GM18499 (cell line): ENCODE results near the gene DNAH17.

Experiments used
- ATAC-seq: cut with Tn5 transposase; IDR thresholded peaks from one replicate; pipeline ENCODE4 v1.9.1; 2021; ENCODE audit warnings: moderate number of reproducible peaks; ENCODE audit not compliant: insufficient read depth, unreplicated experiment

Gene DNAH17

GRCh38 chr17:78575340-78575739, 1.9 kb downstream of the DNAH17 start:
- no peak for ATAC-seq

GRCh38 chr17:78573955-78574354, 3.2 kb downstream of the DNAH17 start:
- ATAC-seq: no peak

GRCh38 chr17:78572239-78573205, 4.7 kb downstream of the DNAH17 start:
- no peak for ATAC-seq

GRCh38 chr17:78571329-78571728, 5.9 kb downstream of the DNAH17 start:
- ATAC-seq: no peak

GRCh38 chr17:78568494-78569115, 8.6 kb downstream of the DNAH17 start:
- no peak for ATAC-seq

- ATAC-seq: no peak
These were observed 9.2 kb downstream of the DNAH17 start for GRCh38 chr17:78567991-78568390.

GRCh38 chr17:78566947-78567346, 10.2 kb downstream of the DNAH17 start:
- ATAC-seq: no peak

GRCh38 chr17:78563189-78564145, 13.7 kb downstream of the DNAH17 start:
- no peak for ATAC-seq

- ATAC-seq: no peak
These were observed 14.5 kb downstream of the DNAH17 start for GRCh38 chr17:78562734-78563133.

- no peak for ATAC-seq
These were observed 16.0 kb downstream of the DNAH17 start for GRCh38 chr17:78561166-78561565.

- ATAC-seq: no peak
These were observed 16.5 kb downstream of the DNAH17 start for GRCh38 chr17:78560731-78561130.

GRCh38 chr17:78559749-78560368, 17.3 kb downstream of the DNAH17 start:
- no peak for ATAC-seq

- no peak for ATAC-seq
These were observed 18.2 kb downstream of the DNAH17 start for GRCh38 chr17:78558989-78559388.

- no peak for ATAC-seq
These were observed 18.9 kb downstream of the DNAH17 start for GRCh38 chr17:78558181-78558850.

GRCh38 chr17:78557598-78558039, 19.6 kb downstream of the DNAH17 start:
- no peak for ATAC-seq

- no peak for ATAC-seq
These were observed 20.4 kb downstream of the DNAH17 start for GRCh38 chr17:78556812-78557211.

GRCh38 chr17:78555746-78556401, 21.3 kb downstream of the DNAH17 start:
- ATAC-seq: no peak

GRCh38 chr17:78550464-78550863, 26.7 kb downstream of the DNAH17 start:
- ATAC-seq: no peak

GRCh38 chr17:78548725-78549124, 28.5 kb downstream of the DNAH17 start:
- no peak for ATAC-seq
